HCT116 (cell line): ENCODE measurements around the gene CSTPP1. TPM values are rescaled to one million over a fixed set of nuclear protein-coding genes. Genes with fewer than 3 reads are reported as not detected.

Experiments used
- ATAC-seq: fragments of 200-7000 bp; cut with Tn5 transposase; 2 replicates; pipeline ENCODE4 v1.9.1; 2020; ENCODE audit warnings: mild to moderate bottlenecking, moderate library complexity
- BruUV-seq: library from RNA; stranded (reverse); fragments of 400-500 nt; replicated peaks from 2 replicates; lab custom pipeline; 2021; lab: Mats Ljungman, UMichigan
- CTCF ChIA-PET: fragments of 300-600 bp; sonication (Branson Sonifier 250); formaldehyde crosslinking; loops from one replicate; lab custom pipeline; 2021; ENCODE audit warnings: antibody characterized with exemption; lab: Charles Lee
- POLR2A ChIA-PET: fragments of 300-600, 350-600 bp; sonication (Branson Sonifier 250); formaldehyde crosslinking; loops from one replicate; lab custom pipeline; 2021; ENCODE audit warnings: antibody characterized with exemption; lab: Charles Lee
- RAD21 ChIA-PET, 2 experiments: fragments of 300-600 bp; sonication (Branson Sonifier 250); formaldehyde crosslinking; loops; one replicate each; lab custom pipeline; 2023; ENCODE audit warnings: low total read pairs in 2 of 2; ENCODE audit not compliant: uncharacterized antibody in 2 of 2, unreplicated experiment in 2 of 2, low non-redundant PET in 1 of 2; lab: Charles Lee
- DNase-seq: peaks from one replicate; pipeline ENCODE4 v3.0.0-alpha.2; 2010; ENCODE audit warnings: low read depth, low spot score
- H2AFZ ChIP-seq: fragments of 200-600 bp; shearing (Covaris generic), sonication (generic); 2 replicates; pipeline ENCODE4 v1.6.1; 2017; ENCODE audit warnings: low read depth, mixed run types, mixed read lengths, antibody characterized with exemption, low read length; ENCODE audit not compliant: poor library complexity, severe bottlenecking
- H3K27ac ChIP-seq: 2 replicates; pipeline ENCODE4 v1.5.1; 2012; ENCODE audit warnings: low read depth, low read length
- H3K27me3 ChIP-seq: fragments of 200-600 bp; sonication (generic); 2 replicates; pipeline ENCODE4 v1.6.1; 2016; ENCODE audit warnings: mixed run types, low read length, mixed read lengths; ENCODE audit not compliant: insufficient read depth
- H3K36me3 ChIP-seq, 2 experiments: fragments of 200-500 bp in 1 of 2; fragments of 200-600 bp in 1 of 2; sonication (Bioruptor generic) in 1 of 2; sonication (generic) in 1 of 2; 2 replicates each; pipeline versions ENCODE4 v1.5.1 to v1.6.1; 2014 to 2016; ENCODE audit warnings: low read length in 2 of 2, inconsistent platforms in 1 of 2, mixed read lengths in 1 of 2, mixed run types in 1 of 2; ENCODE audit not compliant: insufficient read depth in 2 of 2, control insufficient read depth in 1 of 2
- H3K4me1 ChIP-seq, 2 experiments: fragments of 200-600 bp in 1 of 2; sonication (generic) in 1 of 2; 2 replicates each; pipeline versions ENCODE4 v1.5.1 to v1.6.1; 2012 to 2017; ENCODE audit warnings: low read length in 2 of 2, inconsistent platforms in 1 of 2, mild to moderate bottlenecking in 1 of 2, mixed read lengths in 1 of 2, mixed run types in 1 of 2, moderate library complexity in 1 of 2; ENCODE audit not compliant: insufficient read depth in 2 of 2, control insufficient read depth in 1 of 2
- H3K4me2 ChIP-seq: fragments of 200-600 bp; sonication (generic); 2 replicates; pipeline ENCODE4 v1.6.1; 2017; ENCODE audit warnings: mixed run types, low read length, mixed read lengths
- H3K4me3 ChIP-seq, 2 experiments: fragments of 200-600 bp in 1 of 2; sonication (generic) in 1 of 2; replicated peaks in 1 of 2; 2 replicates each; pipeline ENCODE4 v1.5.1; 2011 to 2016; ENCODE audit warnings: low read length in 2 of 2, control low read depth in 1 of 2, low read depth in 1 of 2, mild to moderate bottlenecking in 1 of 2, mixed read lengths in 1 of 2, mixed run types in 1 of 2
- H3K79me2 ChIP-seq: fragments of 200-600 bp; sonication (generic); 2 replicates; pipeline ENCODE4 v1.6.1; 2017; ENCODE audit warnings: mild to moderate bottlenecking, mixed run types, low read length, moderate library complexity, mixed read lengths; ENCODE audit not compliant: insufficient read depth
- H3K9ac ChIP-seq: fragments of 200-600 bp; sonication (generic); 2 replicates; pipeline ENCODE4 v1.6.1; 2016; ENCODE audit warnings: low read length, mixed read lengths
- H3K9me2 ChIP-seq: fragments of 200-600 bp; sonication (generic), shearing (Covaris generic); 2 replicates; pipeline ENCODE4 v1.6.1; 2017; ENCODE audit warnings: mixed run types, mild to moderate bottlenecking, moderate library complexity; ENCODE audit not compliant: insufficient read depth
- H3K9me3 ChIP-seq, 2 experiments: fragments of 200-500 bp in 1 of 2; fragments of 200-600 bp in 1 of 2; sonication (Bioruptor generic) in 1 of 2; sonication (generic) in 1 of 2; 2 replicates each; pipeline ENCODE4 v1.6.1; 2014 to 2017; ENCODE audit warnings: low read length in 2 of 2, mixed read lengths in 2 of 2, inconsistent platforms in 1 of 2, low read depth in 1 of 2, mild to moderate bottlenecking in 1 of 2, mixed run types in 1 of 2, moderate library complexity in 1 of 2; ENCODE audit not compliant: control insufficient read depth in 1 of 2, insufficient read depth in 1 of 2
- H4K20me1 ChIP-seq: fragments of 200-600 bp; sonication (generic), shearing (Covaris generic); 2 replicates; pipeline ENCODE4 v1.6.1; 2017; ENCODE audit warnings: mixed run types, mild to moderate bottlenecking, moderate library complexity; ENCODE audit not compliant: insufficient read depth
- CEBPB ChIP-seq: IDR thresholded peaks from 2 replicates; pipeline ENCODE4 v1.6.1; 2012; ENCODE audit warnings: low read depth
- EGR1 ChIP-seq: IDR thresholded peaks from 2 replicates; pipeline ENCODE4 v1.6.1; 2012; ENCODE audit warnings: low read depth
- EZH2 ChIP-seq: fragments of 200-600 bp; sonication (generic); IDR thresholded peaks from 2 replicates; pipeline ENCODE4 v1.6.1; 2017; ENCODE audit warnings: antibody characterized with exemption, mixed run types
- EZH2phosphoT487 ChIP-seq: fragments of 200-600 bp; IDR thresholded peaks from 2 replicates; pipeline ENCODE4 v1.6.1; 2018; ENCODE audit warnings: antibody characterized with exemption, borderline replicate concordance
- JUND ChIP-seq: IDR thresholded peaks from 2 replicates; pipeline ENCODE4 v1.6.1; 2012
- POLR2A ChIP-seq: IDR thresholded peaks from 2 replicates; pipeline ENCODE4 v1.7.0; 2011; ENCODE audit warnings: borderline replicate concordance; ENCODE audit not compliant: insufficient read depth, insufficient read length; ENCODE audit errors: extremely low read depth
- POLR2AphosphoS5 ChIP-seq: IDR thresholded peaks from 2 replicates; pipeline ENCODE4 v1.6.1; 2011; ENCODE audit warnings: mild to moderate bottlenecking, low read depth, low read length, moderate library complexity
- RAD21 ChIP-seq: IDR thresholded peaks from 2 replicates; pipeline ENCODE4 v1.6.1; 2012; ENCODE audit warnings: low read depth, mild to moderate bottlenecking
- SRF ChIP-seq: IDR thresholded peaks from 2 replicates; pipeline ENCODE4 v1.6.1; 2012; ENCODE audit warnings: low read depth
- TCF7L2 ChIP-seq: IDR thresholded peaks from 2 replicates; pipeline ENCODE4 v1.7.0; 2011; ENCODE audit warnings: borderline replicate concordance, inconsistent platforms; ENCODE audit not compliant: insufficient read depth, insufficient read length; ENCODE audit errors: extremely low read depth
- YY1 ChIP-seq: IDR thresholded peaks from 2 replicates; pipeline ENCODE4 v1.6.1; 2011; ENCODE audit warnings: low read length, low read depth, moderate library complexity, mild to moderate bottlenecking; ENCODE audit not compliant: insufficient replicate concordance; ENCODE audit errors: extremely low read depth
- ZFX ChIP-seq: fragments of 450-650 bp; IDR thresholded peaks from 2 replicates; pipeline ENCODE4 v1.6.1; 2017
- intact Hi-C: fragments of 100-400 bp; cut with micrococcal nuclease; formaldehyde crosslinking; loops from 2 replicates; pipeline ENCODE4 v1.10.0; 2022
- total RNA-seq: library from RNA; stranded (reverse); gene quantifications from one replicate; pipeline ENCODE4 v1.2.1, GENCODE V29; 2021; ENCODE audit not compliant: unreplicated experiment
- TF ChIP-seq, protein P1 (sequence below): IDR thresholded peaks from 2 replicates; pipeline ENCODE4 v1.6.1; 2012
- TF ChIP-seq, protein P2 (sequence below): IDR thresholded peaks from 2 replicates; pipeline ENCODE4 v1.6.1; 2012; ENCODE audit warnings: low read depth
- TF ChIP-seq, protein P3 (sequence below): IDR thresholded peaks from 2 replicates; pipeline ENCODE4 v1.6.1; 2012
- TF ChIP-seq, protein P4 (sequence below): IDR thresholded peaks from 2 replicates; pipeline ENCODE4 v1.6.1; 2011; ENCODE audit warnings: mild to moderate bottlenecking, low read length, moderate library complexity; ENCODE audit not compliant: insufficient replicate concordance; ENCODE audit errors: extremely low read depth
- TF ChIP-seq, protein P5 (sequence below), 3 experiments: fragments of 200-600 bp in 1 of 3; sonication (generic) in 1 of 3; IDR thresholded peaks in 2 of 3; conservative IDR thresholded peaks in 1 of 3; 2 replicates each; pipeline ENCODE4 v1.5.1; 2012 to 2017; ENCODE audit warnings: low read depth in 2 of 3, low read length in 2 of 3, antibody characterized with exemption in 1 of 3, borderline replicate concordance in 1 of 3, control low read depth in 1 of 3, mild to moderate bottlenecking in 1 of 3, mixed read lengths in 1 of 3, mixed run types in 1 of 3, moderate library complexity in 1 of 3; ENCODE audit not compliant: insufficient read depth in 1 of 3

The CSTPP1 gene
- total RNA-seq, 1 experiment from 2014 or later = 24.7 TPM

DNA sequence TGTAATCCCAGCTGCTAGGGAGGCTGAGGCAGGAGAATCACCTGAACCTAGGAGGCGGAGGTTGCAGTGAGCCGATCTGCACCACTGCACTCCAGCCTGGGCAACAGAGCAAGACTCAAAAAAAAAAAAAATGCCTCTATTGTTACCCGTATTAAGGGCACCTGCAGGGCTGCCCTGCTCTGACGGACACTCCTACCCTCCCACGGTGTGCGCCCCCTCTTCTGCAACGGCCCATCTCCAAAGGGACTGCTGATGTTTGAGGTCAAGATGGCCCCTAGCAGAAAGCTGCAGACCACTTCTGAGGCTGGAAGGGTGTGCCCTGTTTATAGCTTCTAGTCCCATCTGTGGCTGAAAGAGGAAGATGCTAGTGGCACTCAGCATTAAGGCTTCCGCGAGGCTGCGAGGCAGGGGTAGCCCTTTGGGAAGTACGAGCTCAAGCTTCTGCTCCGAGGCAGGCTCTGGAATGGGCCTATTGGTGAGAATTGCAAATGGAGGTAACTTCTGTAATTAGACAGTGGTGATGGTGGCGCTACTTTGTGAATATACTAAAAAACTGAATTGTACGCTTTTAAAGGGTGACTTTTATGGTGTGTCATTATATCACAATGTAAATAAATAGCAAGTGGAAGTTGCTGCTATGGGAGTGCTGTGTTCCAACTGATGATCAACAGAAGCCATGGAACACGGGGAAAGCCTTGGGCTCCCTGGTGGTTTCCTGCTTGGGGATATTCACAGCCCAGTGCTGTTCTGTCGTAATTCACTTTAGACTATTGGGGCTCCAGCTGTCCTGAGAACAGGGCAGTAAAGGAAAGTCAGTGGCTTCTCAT is 215.8 kb downstream of the CSTPP1 start:
- TF ChIP-seq, protein P1, sequence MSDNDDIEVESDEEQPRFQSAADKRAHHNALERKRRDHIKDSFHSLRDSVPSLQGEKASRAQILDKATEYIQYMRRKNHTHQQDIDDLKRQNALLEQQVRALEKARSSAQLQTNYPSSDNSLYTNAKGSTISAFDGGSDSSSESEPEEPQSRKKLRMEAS = no peak
- TF ChIP-seq SRF = no peak
- no peak for TF ChIP-seq CEBPB
- TF ChIP-seq TCF7L2 = no peak
- TF ChIP-seq, protein P2, sequence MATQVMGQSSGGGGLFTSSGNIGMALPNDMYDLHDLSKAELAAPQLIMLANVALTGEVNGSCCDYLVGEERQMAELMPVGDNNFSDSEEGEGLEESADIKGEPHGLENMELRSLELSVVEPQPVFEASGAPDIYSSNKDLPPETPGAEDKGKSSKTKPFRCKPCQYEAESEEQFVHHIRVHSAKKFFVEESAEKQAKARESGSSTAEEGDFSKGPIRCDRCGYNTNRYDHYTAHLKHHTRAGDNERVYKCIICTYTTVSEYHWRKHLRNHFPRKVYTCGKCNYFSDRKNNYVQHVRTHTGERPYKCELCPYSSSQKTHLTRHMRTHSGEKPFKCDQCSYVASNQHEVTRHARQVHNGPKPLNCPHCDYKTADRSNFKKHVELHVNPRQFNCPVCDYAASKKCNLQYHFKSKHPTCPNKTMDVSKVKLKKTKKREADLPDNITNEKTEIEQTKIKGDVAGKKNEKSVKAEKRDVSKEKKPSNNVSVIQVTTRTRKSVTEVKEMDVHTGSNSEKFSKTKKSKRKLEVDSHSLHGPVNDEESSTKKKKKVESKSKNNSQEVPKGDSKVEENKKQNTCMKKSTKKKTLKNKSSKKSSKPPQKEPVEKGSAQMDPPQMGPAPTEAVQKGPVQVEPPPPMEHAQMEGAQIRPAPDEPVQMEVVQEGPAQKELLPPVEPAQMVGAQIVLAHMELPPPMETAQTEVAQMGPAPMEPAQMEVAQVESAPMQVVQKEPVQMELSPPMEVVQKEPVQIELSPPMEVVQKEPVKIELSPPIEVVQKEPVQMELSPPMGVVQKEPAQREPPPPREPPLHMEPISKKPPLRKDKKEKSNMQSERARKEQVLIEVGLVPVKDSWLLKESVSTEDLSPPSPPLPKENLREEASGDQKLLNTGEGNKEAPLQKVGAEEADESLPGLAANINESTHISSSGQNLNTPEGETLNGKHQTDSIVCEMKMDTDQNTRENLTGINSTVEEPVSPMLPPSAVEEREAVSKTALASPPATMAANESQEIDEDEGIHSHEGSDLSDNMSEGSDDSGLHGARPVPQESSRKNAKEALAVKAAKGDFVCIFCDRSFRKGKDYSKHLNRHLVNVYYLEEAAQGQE = no peak
- TF ChIP-seq YY1 = no peak
- no peak for TF ChIP-seq RAD21
- TF ChIP-seq, protein P3, sequence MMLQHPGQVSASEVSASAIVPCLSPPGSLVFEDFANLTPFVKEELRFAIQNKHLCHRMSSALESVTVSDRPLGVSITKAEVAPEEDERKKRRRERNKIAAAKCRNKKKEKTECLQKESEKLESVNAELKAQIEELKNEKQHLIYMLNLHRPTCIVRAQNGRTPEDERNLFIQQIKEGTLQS = no peak
- TF ChIP-seq EZH2phosphoT487 = no peak
- TF ChIP-seq POLR2AphosphoS5 = no peak
- TF ChIP-seq, protein P4, sequence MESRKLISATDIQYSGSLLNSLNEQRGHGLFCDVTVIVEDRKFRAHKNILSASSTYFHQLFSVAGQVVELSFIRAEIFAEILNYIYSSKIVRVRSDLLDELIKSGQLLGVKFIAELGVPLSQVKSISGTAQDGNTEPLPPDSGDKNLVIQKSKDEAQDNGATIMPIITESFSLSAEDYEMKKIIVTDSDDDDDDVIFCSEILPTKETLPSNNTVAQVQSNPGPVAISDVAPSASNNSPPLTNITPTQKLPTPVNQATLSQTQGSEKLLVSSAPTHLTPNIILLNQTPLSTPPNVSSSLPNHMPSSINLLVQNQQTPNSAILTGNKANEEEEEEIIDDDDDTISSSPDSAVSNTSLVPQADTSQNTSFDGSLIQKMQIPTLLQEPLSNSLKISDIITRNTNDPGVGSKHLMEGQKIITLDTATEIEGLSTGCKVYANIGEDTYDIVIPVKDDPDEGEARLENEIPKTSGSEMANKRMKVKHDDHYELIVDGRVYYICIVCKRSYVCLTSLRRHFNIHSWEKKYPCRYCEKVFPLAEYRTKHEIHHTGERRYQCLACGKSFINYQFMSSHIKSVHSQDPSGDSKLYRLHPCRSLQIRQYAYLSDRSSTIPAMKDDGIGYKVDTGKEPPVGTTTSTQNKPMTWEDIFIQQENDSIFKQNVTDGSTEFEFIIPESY = no peak
- TF ChIP-seq EGR1 = no peak
- TF ChIP-seq POLR2A = no peak
- TF ChIP-seq EZH2 = no peak
- no peak for TF ChIP-seq JUND
- TF ChIP-seq, protein P5, sequence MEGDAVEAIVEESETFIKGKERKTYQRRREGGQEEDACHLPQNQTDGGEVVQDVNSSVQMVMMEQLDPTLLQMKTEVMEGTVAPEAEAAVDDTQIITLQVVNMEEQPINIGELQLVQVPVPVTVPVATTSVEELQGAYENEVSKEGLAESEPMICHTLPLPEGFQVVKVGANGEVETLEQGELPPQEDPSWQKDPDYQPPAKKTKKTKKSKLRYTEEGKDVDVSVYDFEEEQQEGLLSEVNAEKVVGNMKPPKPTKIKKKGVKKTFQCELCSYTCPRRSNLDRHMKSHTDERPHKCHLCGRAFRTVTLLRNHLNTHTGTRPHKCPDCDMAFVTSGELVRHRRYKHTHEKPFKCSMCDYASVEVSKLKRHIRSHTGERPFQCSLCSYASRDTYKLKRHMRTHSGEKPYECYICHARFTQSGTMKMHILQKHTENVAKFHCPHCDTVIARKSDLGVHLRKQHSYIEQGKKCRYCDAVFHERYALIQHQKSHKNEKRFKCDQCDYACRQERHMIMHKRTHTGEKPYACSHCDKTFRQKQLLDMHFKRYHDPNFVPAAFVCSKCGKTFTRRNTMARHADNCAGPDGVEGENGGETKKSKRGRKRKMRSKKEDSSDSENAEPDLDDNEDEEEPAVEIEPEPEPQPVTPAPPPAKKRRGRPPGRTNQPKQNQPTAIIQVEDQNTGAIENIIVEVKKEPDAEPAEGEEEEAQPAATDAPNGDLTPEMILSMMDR (IDR thresholded peaks at IDR 0.05 in 2 of 3, conservative IDR thresholded peaks at IDR 0.05 in 1 of 3; ENCODE audit: borderline replicate concordance in 1 of 3, insufficient read depth in 1 of 3, low read depth in 2 of 3, low read length in 2 of 3) = no peak
- no peak for TF ChIP-seq ZFX
- Histone ChIP-seq H3K9me2 (no peaks in the 10 kb centered on the region), H3K36me3 (no peaks in the 10 kb centered on the region; a peak in 1 of 4 replicates), H3K79me2 (no peaks in the 10 kb centered on the region), H3K4me3 (no peak overlapping the region), H3K27ac (no peak overlapping the region), H3K4me1 (no peaks in the 10 kb centered on the region), H3K9ac (no peak overlapping the region), H2AFZ (no peak overlapping the region), H3K4me2 (no peak overlapping the region), H3K9me3 (no peaks in the 10 kb centered on the region), H3K27me3 (no peaks in the 10 kb centered on the region), H4K20me1 (no peaks in the 10 kb centered on the region)
- no TSS peak for BruUV-seq
- intact Hi-C loops = no loop called here
- ChIA-PET POLR2A (no interaction called here), CTCF (interaction anchor here (1.0 to 2.4 kb wide), 17 partner anchors 9 to 760 kb away, joined by 3 to 16 read pairs (median 5); partner anchors contain the start of gene LRP4), RAD21 (interaction anchor here in 1 of 2 experiments (0.6 to 0.7 kb wide), 2 partner anchors 33 to 216 kb away, joined by 3 to 5 read pairs; partner anchors contain the start of gene CSTPP1)
- ATAC-seq (no peak), DNase-seq (no peak)
